Amniotic stem cell (primary cell): ENCODE data around the gene SPATA19.

Experiments
- DNase-seq: peaks from one replicate; lab custom pipeline; 2025; lab: John Stamatoyannopoulos, UW

Gene SPATA19

DNA sequence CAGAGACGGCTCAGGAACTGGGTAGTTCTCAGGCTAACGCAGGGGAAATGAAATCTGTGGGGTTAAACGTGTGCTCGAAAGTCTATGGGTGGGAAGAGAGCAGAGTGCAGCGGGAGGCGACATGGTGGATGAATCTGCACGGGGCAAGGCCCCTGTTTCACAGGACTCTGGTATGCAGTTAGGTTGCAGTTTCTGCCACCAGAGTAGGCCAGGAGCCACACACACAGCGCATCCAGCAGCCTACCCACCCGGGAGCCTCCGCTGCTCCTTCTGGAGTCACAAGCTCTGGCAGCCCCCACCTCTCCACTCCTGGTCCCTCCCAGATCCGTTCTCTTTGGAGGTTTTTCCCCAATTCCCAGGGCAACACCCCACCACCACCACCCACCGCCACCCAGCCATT lies 27.0 kb downstream of the SPATA19 start:
- DNase-seq = no peak

DNA sequence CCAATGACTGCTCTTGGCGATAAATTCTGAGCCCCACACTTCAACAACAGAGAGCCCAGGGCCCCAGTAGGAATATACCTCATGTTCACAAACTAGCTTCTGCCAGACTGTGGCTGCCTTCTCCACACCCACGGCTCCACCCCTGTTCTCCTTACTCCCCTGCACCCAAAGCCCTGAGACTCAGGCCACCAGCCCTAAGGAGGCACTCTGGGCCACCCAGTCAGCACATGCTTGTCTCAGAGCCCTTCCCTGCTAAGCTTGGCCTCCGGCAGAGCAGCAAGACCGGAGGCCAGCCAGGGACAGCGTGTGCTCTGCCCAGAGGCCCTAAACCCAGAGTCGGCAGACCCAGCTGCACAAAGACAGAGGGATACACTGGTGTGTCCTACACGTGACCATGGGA lies 27.9 kb downstream of the SPATA19 start:
- DNase-seq = no peak

DNA sequence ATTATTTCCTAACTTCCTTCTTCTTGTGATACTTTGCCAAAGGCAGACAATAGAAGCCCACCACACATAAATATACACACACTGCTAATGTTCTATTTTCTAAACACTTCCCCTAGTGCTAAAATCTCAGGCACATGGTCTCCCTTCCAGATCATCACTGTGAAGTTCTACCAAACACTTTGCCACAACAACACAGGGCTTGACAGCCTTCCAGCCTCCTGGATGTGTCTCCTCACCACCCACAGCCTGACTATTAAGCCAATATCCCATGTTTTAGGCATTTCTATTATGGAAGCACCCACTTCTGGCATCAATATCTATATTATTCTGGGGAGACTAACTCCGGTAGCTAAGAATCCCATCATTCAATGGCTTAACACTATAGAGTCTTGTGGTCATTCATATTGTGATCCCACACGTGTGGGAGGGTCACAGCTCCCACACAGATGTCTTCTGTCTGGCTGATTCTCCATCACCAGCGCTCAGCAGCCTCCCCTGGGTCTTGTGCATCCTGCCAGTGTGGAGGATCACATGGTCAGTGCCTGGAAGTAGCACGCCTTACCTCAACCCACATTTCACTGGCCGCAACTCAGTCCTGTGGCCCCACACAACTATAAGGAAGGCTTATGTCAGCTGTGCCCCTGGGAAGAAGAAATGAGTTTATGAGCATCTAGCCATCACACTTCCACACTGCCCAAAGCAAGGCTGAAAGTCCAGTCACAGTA lies 29.0 kb downstream of the SPATA19 start:
- no peak for DNase-seq

DNA sequence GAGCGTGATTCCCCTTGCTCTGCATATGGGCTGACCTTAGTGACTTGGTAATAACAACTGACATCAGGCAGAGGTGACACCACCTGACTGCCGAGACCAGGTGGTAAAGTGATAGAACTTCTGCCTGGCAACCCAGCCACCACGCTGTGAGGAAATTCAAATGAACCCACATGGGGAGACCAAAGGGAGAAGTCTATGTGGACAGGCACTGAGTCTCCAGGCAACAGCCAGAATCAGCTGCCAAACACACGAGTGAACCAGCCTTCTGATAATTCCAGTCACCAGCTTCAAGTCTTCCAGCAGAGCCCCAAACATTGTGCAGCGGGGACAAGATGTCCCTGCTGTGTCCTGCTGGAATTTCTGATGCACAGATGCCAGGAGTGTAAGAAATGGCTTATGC lies 29.7 kb downstream of the SPATA19 start:
- DNase-seq = no peak

DNA sequence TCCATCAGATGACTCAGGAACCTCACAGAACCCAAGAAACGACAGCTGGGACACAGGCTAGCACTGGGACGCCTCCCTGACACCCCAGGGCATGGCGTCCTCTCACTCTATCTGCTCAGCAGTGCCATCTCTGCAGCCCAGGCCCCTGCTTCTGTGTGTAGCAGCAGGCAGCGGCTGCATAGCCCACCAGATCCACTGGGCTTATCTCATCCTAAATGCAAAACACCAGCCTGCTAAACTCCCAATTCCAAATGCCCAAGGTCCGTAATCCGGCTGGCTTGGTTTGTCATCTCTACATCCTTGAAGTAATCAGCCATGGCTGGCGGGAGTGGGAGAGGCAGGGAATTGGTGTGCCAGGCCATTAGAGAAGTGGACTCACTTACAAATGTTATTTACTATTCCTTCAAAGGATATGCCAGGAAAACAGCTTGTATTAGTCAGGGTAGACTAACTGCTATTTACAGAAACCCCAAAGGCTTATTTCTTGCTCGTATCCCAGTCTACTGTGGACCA lies 30.7 kb downstream of the SPATA19 start:
- no peak for DNase-seq

DNA sequence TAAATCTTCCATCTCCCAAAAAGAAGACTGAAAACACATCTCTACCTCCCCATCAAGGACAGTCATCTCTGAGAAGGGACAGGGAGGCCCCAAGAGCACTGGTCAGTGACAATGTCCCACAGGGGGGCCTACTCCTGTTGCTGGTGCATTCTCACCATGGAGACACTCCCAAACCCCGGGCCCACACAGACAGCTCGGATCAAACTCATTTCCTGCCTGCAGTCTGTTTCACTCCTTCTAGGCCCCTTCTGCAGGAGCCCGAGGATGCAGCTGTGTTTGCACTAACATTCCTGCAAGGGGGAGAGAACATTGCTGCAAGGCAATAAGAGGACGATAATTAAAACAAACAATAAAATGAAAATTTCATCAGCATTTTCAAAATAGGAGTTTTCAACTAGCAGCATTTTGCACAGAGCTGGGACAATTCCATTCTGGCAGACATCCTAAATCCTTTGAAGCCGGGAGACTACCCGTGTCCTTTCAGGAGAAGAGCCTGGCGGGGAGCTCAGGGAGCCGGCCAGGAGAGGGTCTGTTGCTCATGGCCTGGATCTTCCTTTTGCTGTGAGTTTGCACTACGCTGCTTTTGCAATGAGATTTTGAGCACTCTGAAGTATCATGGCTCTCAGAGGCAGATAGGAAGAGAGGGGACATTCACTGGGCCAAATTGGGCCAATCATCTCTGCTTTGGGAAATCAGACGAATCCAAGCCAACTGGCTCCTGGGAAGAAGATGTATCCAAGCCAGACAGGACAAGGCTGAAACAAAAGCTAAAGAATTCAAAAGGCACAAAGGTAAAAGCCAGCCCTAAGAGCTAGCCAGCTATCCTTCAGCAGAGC lies 33.2 kb downstream of the SPATA19 start:
- no peak for DNase-seq

DNA sequence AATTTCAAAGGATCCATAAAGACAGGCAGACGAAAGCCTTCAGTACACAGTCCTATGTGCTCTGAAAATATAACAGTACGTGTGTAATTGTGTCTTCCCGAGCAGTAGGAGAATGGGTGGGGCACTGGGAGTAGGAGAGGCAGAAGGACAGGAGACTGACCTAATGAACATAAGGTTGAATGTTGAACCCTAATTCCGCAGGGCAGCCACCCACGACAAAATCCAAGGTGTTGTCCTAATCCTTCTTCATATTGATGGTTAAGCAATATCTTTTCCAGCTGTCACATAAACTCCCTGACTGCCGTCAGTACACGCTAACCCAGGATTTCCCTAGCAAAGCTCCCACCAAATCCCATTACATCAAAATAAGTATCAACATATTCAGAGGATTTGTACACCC lies 34.5 kb downstream of the SPATA19 start:
- no peak for DNase-seq

DNA sequence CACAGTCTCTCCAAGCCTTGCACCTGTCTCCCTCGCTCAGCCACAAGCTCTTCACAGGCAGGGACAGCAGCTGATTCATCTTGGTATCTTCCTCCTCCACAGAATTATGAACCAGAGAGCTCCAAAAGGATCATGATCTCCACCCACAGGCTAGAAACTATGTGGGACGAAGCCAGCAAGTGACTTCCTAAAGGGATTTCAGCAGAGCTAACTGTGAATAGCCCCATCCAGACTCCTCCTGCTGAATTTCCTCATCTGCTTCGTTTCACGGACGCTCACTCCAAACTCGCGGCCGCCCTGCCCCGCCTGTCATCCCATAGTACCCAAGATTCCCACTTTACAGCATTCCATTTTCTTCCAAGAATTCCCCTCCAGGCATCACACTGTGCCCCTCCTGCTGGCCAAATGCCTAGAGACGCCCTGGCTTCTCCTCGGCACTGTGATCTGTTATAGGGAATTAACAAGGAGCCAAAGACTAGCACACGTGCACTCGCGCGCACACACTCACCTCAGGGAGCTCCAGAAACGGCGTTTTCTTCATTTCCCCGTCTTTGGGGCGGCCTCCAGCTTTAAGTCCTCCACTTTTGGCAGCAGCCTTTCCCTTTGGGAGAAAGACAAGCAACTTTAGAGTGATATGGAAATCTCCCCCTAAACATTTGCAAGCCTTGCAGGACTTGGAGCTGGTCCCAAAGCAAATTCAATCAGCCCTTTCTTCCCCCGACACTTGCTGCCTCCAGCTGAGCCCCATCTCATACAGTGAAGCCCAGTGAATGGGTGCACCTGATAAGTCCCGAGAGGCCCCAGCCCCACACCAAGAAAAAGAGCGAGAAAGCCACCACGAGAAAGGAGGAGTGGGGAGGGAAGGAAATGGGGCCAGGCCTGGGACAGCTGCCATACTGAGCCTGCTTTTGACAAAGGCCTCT lies 35.5 kb downstream of the SPATA19 start:
- no peak for DNase-seq

DNA sequence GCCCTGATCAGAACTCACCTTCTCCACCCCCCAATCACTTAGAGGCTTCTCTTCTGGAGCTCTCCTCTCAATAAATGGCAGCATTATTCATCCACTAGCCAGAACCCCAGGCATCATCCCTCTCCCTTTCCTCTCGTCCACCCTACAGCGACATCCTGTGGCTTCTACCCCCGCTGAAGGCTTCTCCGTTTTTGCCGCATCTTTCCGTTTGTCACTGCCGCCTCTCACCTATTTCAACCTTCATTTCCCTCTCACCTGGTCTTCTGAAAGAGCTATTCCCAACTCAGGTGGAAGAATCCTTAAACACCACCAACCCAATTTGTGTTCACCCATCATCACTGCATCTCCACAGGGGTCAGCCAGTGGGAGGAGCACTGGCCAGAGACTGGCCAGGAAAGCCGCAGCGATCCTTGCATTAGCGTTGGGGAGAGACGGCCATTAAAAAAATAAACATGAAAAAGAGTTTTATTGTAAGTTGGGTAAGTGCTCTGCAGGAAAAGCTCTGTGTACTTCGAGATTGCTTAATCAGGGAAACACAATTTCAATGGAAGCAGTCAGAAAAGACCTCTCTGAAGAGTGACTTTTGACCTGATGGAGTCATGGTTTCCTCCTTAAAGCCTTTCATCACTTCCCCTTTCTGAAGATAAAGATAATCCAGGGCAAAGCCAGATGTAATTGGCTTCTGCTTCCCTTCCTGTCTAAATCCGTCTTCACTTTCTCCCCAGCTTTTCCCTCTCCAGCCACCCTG lies 36.7 kb downstream of the SPATA19 start:
- no peak for DNase-seq

DNA sequence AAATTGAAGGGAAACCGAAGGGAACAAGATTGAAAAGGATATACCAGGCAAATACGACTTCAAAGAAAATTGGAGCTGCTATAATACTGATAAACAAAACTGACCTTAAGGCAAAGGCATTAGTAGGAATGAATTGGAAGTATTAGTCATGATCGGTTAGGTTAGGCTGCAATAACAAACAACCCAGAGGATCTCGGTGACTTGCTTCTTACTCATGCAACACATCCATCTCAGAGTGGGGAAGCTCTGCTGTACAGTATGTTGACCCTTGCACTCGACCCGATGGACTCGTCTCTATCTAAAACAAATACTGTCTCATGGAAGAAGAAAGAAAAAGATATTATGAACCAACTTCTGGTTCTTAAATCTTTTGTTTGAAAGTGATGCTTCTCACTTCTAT lies 42.3 kb downstream of the SPATA19 start:
- DNase-seq = no peak

DNA sequence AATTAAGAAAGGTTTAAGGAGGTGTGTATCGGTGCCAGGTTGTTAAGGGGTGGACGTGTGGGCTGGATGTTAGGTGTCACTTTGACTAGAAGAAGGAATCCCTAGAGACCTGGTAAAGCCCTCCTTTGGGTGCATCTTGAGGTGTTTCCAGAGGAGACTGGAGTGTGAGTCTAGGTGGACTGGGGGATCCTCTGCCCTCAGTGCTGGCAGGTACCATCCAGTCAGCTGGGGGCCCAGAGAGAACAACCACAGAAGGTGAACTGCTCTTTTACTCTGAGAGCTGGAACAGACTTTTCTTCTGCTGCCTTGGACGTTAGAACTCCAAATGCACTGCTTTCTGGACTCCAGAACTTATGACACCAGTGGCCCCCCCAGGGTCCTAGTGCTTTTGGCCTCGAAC lies 44.0 kb downstream of the SPATA19 start:
- no peak for DNase-seq

DNA sequence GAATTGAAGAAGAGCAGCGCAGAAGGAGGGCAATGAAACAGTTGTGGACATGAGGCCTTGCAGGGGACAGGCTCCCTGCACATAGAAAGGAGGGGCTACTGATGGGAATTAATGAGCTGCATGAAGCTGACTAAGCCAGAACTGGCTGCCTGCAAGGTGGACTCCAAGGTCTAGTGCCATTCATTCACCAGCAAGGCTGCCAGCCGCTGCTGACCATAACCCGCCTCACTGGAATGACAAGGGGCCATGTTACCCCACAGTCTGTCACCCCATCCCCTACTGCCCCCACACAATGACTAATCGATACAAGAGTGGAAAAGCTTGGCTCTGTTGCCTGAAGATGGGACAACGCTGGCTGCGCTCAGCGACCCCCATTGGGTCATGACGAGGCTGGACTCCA lies 44.6 kb downstream of the SPATA19 start:
- no peak for DNase-seq

DNA sequence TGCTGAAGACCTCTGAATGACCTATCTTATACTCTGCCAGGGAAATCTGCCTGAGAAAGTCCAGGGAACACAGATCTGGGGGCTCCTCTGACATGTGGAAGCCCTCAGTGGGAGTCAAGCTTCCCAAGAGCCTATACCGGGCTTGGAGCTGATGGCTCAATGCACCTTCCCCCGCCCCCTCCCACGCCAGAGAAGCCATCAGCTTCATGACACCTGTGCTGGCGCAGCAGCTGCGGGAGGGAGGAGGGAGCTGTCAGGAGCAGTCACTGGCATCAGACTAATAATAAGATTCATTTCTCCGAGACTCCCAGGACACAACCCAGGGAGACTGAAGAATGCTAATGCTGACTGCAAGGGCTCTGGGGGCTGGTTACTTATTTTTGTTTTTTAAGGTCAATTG lies 47.8 kb downstream of the SPATA19 start:
- DNase-seq = no peak

DNA sequence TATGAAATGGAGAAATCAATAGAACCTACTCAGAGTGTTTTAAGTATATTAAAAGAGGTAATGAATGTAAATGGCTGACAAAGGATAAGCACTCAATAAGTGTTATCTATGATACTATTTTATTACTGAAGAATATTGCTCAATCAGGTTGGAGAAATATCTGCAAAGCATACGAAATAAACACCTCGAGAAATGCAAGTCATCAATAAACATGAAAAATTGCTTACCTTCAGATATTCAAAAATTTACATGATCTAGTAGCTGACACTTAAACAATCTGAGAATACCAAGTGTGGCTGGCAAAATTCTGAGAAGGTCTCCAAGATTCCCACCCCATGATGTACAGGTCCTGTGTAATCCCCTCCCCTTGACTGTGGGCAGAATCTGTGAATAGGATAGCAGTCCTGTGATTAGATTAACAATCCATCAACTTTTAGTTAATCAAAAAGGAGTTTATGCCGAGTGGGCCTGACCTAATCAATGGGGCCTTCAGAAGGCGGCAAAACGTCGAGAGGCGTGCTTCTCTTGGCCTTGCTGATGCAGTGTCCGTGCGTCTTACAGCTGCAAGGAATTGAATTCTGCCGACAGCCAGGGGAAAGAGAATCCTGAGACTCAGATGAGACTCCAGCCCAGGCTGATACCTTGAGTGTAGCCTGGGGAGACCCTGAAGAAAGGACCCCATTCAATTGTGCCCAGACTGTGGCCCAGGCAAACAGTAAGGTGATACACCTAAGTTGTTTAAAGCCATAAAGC lies 49.1 kb downstream of the SPATA19 start:
- no peak for DNase-seq

DNA sequence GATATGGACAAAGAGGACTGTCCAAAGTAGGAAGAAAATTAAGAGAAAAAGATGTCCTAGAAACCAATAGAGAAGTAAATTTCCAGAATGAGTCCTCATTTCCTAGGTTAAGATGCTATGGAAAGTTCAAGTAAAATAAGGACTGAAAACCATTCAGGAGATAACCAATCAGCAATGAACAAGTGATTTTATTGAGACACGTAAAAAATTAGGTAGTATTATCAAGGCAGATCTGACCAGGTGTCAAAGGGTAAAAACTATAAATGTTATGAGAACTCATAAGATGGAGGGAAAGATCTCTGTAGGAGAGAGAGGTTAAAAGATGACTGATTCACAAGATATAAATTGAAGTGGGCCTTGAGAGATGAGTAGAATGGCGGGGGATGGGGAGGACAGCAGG lies 50.2 kb downstream of the SPATA19 start:
- DNase-seq = no peak

DNA sequence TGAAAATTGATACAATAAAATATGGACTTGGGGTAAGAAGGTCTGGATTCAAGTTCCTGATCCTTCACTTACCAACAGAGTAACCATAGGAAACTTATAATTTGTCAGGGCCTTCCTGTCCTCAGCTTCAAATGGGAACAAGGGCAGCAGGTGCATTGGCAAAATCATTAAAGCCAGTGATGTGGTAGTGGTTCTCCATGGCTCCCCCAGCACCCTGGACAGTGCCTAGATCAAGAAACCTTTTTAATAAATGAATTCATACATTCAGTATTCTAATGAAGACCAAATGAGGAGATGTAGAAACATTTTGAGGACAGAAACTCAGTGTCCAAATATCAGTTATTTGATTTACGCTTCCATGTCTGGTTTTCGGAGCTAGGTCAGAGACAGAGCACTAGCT lies 51.1 kb downstream of the SPATA19 start:
- no peak for DNase-seq

DNA sequence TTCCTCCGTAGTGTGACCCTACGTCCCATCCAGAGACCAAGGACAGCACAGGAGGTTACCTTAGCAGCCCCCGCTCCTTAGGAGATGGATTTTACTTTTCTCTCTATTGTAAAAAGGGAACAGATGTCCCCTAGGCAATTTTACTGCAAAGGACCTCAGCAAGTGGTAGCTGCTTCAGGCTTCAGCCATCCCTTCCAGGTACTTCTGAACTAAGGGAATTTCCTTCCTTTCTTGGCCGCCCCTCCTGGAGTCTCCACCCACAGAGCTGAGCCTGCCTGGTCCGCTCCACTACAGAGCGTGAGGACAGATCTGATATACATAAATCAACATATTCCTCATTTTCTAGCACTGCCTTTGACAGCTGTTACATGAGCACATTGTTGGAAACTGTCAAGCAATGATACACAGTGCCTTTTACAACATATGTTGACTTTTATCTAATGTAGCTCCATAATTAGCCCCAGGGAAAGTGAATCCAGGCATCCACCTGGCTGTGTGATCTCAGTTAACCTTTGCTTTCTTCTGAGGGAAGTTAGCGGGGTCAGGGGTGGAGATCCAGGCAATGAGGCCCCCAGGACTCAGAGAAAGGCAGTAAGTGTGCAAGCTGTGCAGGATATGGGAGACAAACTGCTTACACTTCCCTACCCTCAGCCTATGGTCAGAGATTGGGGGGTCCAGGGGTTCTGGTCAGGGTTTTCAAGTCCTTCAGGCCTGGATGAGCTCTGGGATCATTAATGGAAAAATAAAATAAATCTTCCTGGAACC lies 51.9 kb downstream of the SPATA19 start:
- no peak for DNase-seq

DNA sequence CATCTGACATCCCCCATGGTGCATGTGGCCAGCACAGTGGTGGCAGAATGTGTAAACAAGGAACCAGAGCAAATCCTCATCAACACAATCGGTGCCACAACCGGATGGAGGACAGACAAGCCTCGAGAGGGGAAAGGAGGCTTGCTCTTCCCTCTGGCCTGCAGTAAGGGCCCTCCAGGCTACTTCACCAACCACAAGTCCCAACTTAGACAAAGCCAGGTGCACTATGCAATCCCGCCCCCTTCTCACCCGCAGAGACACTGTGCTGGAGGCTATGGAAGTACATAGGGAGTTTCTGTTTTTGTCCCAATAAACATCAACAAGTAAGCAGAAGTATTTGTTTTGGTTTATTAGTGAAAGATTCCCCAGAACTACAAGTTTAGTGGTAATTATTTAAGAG lies 54.3 kb downstream of the SPATA19 start:
- DNase-seq = no peak
